Hepatocyte (in vitro differentiated cells): ENCODE measurements around the gene ARHGAP10.

Experiments
- EZH2 ChIP-seq: fragments of 200-600 bp; sonication (generic); IDR thresholded peaks from 2 replicates; pipeline ENCODE4 v1.6.1; 2016; ENCODE audit warnings: antibody characterized with exemption, mild to moderate bottlenecking, borderline replicate concordance
- TF ChIP-seq, protein P1 (sequence below): fragments of 200-600 bp; sonication (generic); IDR thresholded peaks from 2 replicates; pipeline ENCODE4 v1.5.1; 2016; ENCODE audit warnings: antibody characterized with exemption, mild to moderate bottlenecking; ENCODE audit not compliant: poor library complexity

DNA sequence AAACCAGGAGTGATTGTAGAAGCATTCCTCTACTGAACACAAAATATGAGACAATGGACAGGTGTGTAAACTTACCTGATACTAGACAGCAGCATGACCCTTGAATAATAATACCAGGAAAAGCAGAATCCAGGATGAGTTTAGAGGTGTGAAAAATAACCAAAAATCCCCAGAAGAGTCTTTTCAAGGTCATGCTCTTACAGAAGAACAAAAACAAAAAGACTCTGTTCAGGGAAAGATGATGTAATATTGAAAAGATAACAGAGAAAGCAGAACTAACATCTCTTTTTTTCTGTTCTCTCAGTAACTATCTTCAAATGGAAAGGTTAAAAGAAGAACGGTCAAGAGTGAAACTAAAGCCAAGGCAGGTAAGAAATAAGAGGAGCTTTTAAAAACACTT lies 14.0 kb upstream of the ARHGAP10 start:
- TF ChIP-seq, protein P1, sequence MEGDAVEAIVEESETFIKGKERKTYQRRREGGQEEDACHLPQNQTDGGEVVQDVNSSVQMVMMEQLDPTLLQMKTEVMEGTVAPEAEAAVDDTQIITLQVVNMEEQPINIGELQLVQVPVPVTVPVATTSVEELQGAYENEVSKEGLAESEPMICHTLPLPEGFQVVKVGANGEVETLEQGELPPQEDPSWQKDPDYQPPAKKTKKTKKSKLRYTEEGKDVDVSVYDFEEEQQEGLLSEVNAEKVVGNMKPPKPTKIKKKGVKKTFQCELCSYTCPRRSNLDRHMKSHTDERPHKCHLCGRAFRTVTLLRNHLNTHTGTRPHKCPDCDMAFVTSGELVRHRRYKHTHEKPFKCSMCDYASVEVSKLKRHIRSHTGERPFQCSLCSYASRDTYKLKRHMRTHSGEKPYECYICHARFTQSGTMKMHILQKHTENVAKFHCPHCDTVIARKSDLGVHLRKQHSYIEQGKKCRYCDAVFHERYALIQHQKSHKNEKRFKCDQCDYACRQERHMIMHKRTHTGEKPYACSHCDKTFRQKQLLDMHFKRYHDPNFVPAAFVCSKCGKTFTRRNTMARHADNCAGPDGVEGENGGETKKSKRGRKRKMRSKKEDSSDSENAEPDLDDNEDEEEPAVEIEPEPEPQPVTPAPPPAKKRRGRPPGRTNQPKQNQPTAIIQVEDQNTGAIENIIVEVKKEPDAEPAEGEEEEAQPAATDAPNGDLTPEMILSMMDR = no peak
- TF ChIP-seq EZH2 = no peak
